Measurements from ENCODE around the gene SPARCL1. TPM values are rescaled to one million over a fixed set of nuclear protein-coding genes. Genes with fewer than 3 reads are reported as not detected.

Gene SPARCL1
- total RNA-seq, 4 donors from 2014 or later, result 438 to 1,726 (median 559) TPM

GRCh38 chr4:87530868-87531267, 1.7 kb upstream of the SPARCL1 start:
- no peak for TF ChIP-seq CTCF (IDR thresholded peaks at IDR 0.05)
- ATAC-seq (ENCODE audit: low FRiP score) (peak; percentile 69), DNase-seq (ENCODE audit: low spot score) (no peak)

GRCh38 chr4:87530229-87530628, 1.1 kb upstream of the SPARCL1 start:
- ATAC-seq (ENCODE audit: low FRiP score), result no peak
- DNase-seq (ENCODE audit: low spot score), result no peak
- TF ChIP-seq CTCF (IDR thresholded peaks at IDR 0.05), result no peak

DNA sequence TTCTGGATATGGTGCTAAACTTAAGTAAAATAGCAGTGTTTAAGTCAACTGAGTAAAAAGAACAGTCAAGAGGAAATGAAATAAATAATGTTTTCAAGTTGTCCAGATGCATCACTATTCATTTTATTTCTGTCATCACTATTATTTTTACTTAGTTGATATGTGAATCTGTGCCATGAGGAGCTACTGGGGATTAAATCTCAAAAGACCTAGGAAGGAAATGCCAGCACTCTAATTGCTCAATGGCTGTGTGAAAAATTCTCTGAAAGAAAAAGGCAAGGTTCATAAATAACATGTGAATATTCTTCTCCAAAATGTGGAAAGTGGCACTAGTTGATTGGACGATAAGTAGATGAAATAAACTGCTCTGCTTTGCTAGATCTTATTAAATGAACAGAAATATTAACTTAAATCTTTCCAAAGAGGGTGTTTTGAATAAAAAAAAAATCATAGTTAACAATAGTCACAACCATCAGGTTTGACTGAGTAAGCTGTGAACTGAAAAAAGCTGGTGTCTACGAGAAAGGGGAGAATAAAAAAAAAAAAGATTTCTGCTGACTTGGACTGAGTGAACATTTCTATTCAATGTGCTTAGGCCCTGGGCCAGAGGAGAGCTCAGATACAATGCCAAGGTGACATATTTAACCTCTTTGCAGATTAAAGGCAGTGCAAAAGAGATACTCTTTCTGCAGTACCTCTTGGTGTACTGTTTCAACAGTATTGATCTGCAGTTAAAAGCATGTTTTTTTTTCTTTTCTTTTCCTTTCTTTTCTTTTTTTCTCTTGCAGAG, 1.6 kb downstream of the SPARCL1 start:
- ATAC-seq (ENCODE audit: low FRiP score) (no peak), DNase-seq (ENCODE audit: low spot score) (no peak)
- TF ChIP-seq CTCF (IDR thresholded peaks at IDR 0.05), result no peak

- ATAC-seq (ENCODE audit: low FRiP score), result no peak
- DNase-seq (ENCODE audit: low spot score), result no peak
Measured at GRCh38 chr4:87525636-87526295, 3.4 kb downstream of the SPARCL1 start.

GRCh38 chr4:87524456-87524855, 4.7 kb downstream of the SPARCL1 start:
- DNase-seq (ENCODE audit: low spot score) (no peak), ATAC-seq (ENCODE audit: low FRiP score) (no peak)
- no peak for TF ChIP-seq CTCF (IDR thresholded peaks at IDR 0.05)

More at GRCh38 chr4:87525636-87526295, 3.4 kb downstream of the SPARCL1 start:
- no peak for TF ChIP-seq CTCF (IDR thresholded peaks at IDR 0.05)

DNA sequence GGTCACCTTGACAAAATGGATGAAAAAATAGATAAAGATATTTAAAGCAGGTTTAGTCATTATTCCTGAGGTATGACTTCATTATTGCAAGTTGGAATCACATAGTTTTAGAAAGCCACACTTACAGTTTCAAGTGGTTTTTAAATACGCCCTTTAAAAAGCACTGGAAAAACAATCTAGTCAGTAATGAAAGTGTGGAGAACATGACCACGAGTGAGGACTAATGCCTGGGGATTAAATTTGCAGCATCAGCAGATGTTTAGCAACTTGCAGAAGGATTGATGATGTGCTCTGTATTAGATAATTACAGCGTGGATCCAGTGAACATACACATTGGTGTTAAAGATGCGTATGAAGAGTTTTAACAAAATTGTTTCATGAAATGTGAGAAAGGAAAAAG, 5.9 kb downstream of the SPARCL1 start:
- no peak for TF ChIP-seq CTCF (IDR thresholded peaks at IDR 0.05)
- DNase-seq (ENCODE audit: low spot score), result no peak
- ATAC-seq (ENCODE audit: low FRiP score), result no peak
